Measurements from ENCODE around the gene MYBPC2.
"Not testable (repeated sequence)": the region's sequence is repeated elsewhere in the genome, so short reads cannot be mapped to it uniquely, and the experiment has no call there.

GRCh38 chr19:50390952-50391351, 41.7 kb upstream of the MYBPC2 start:
- not testable (repeated sequence) for TF ChIP-seq CTCF (conservative IDR thresholded peaks at IDR 0.05; ENCODE audit: low read depth, low read length); EZH2phosphoT487 (IDR thresholded peaks at IDR 0.05; ENCODE audit: borderline replicate concordance, low read length); EZH2 (IDR thresholded peaks at IDR 0.05; ENCODE audit: low read length, unreplicated experiment)
